H1 (cell line): ENCODE results near the gene TGFB2. TPM values are rescaled to one million over a fixed set of nuclear protein-coding genes. Genes with fewer than 3 reads are reported as not detected.

Source experiments
- CTCF ChIA-PET: fragments of 300-600 bp; sonication (Branson Sonifier 250); formaldehyde crosslinking; loops from one replicate; lab custom pipeline; 2021; ENCODE audit not compliant: partially characterized antibody; lab: Charles Lee
- POLR2A ChIA-PET: fragments of 300-600 bp; sonication (Branson Sonifier 250); formaldehyde crosslinking; loops from one replicate; lab custom pipeline; 2021; ENCODE audit warnings: inconsistent platforms; ENCODE audit not compliant: partially characterized antibody; lab: Charles Lee
- DNase-seq, 2 experiments: peaks; one replicate each; pipeline versions ENCODE4 v3.0.0 to v3.0.0-alpha.2; 2010 to 2022; ENCODE audit warnings: low spot score in 2 of 2, low read depth in 1 of 2, mixed read lengths in 1 of 2
- FAIRE-seq: peaks from 2 replicates; lab custom pipeline; 2011; peaks lifted over from hg19 to GRCh38; lab: Jason Lieb, UNC
- H2AFZ ChIP-seq: 2 replicates; pipeline ENCODE4 v1.8.1; 2012; ENCODE audit warnings: low read length, inconsistent platforms
- H2AK5ac ChIP-seq: 2 replicates; pipeline ENCODE4 v1.6.1; 2013; ENCODE audit warnings: low read depth, low read length
- H2BK120ac ChIP-seq: replicated peaks from 2 replicates; pipeline ENCODE3; 2013; ENCODE audit warnings: low read depth, low read length, inconsistent platforms
- H2BK12ac ChIP-seq: 2 replicates; pipeline ENCODE4 v1.6.1; 2013; ENCODE audit warnings: low read depth, low read length
- H2BK15ac ChIP-seq: 2 replicates; pipeline ENCODE4 v1.6.1; 2013; ENCODE audit warnings: low read length
- H2BK20ac ChIP-seq: 2 replicates; pipeline ENCODE4 v1.6.1; 2013; ENCODE audit warnings: low read length
- H2BK5ac ChIP-seq: 2 replicates; pipeline ENCODE4 v1.6.1; 2013; ENCODE audit warnings: low read depth, low read length
- H3K14ac ChIP-seq: 2 replicates; pipeline ENCODE4 v1.6.1; 2013; ENCODE audit warnings: inconsistent platforms; ENCODE audit not compliant: insufficient read length
- H3K18ac ChIP-seq: 2 replicates; pipeline ENCODE4 v1.6.1; 2013; ENCODE audit warnings: low read length; ENCODE audit errors: extremely low read depth
- H3K23ac ChIP-seq: 2 replicates; pipeline ENCODE4 v1.6.1; 2013; ENCODE audit warnings: inconsistent platforms; ENCODE audit not compliant: insufficient read length
- H3K23me2 ChIP-seq: 2 replicates; pipeline ENCODE4 v1.6.1; 2013; ENCODE audit warnings: low read depth, low read length
- H3K27ac ChIP-seq: 2 replicates; pipeline ENCODE4 v1.6.1; 2011; ENCODE audit warnings: low read depth, low read length, inconsistent platforms
- H3K27me3 ChIP-seq, 4 experiments: replicated peaks in 1 of 4; 1 replicate in 1 of 4; 2 replicates in 3 of 4; pipeline versions ENCODE4 v1.6.1 to v1.8.1; 2011 to 2013; ENCODE audit warnings: low read length in 3 of 4, mild to moderate bottlenecking in 3 of 4, inconsistent platforms in 2 of 4, mixed read lengths in 2 of 4, moderate library complexity in 1 of 4; ENCODE audit not compliant: control insufficient read depth in 3 of 4, insufficient read depth in 3 of 4; ENCODE audit errors: extremely low read depth in 1 of 4
- H3K36me3 ChIP-seq, 4 experiments: 2 replicates each; pipeline versions ENCODE4 v1.6.1 to v1.8.1; 2011 to 2013; ENCODE audit warnings: mild to moderate bottlenecking in 4 of 4, low read length in 3 of 4, moderate library complexity in 2 of 4, control low read depth in 1 of 4, inconsistent platforms in 1 of 4; ENCODE audit not compliant: insufficient read depth in 4 of 4, control insufficient read depth in 2 of 4
- H3K4ac ChIP-seq: replicated peaks from 2 replicates; pipeline ENCODE3; 2013; ENCODE audit warnings: low read length, low read depth, mixed read lengths, inconsistent platforms; ENCODE audit not compliant: insufficient read length
- H3K4me1 ChIP-seq, 4 experiments: replicated peaks in 1 of 4; 1 replicate in 1 of 4; 2 replicates in 3 of 4; pipeline versions ENCODE4 v1.6.1 to v1.8.1; 2011 to 2013; ENCODE audit warnings: low read length in 3 of 4, inconsistent platforms in 2 of 4, mixed read lengths in 1 of 4; ENCODE audit not compliant: insufficient read depth in 4 of 4, control insufficient read depth in 3 of 4
- H3K4me2 ChIP-seq, 2 experiments: 2 replicates each; pipeline versions ENCODE4 v1.6.1 to v1.8.1; 2011 to 2013; ENCODE audit warnings: low read depth in 2 of 2, low read length in 2 of 2, control low read depth in 1 of 2, inconsistent platforms in 1 of 2, mild to moderate bottlenecking in 1 of 2; ENCODE audit not compliant: insufficient read depth in 1 of 2
- H3K4me3 ChIP-seq, 4 experiments: fragments of 200-600, 300-600 bp in 1 of 4; sonication (generic), shearing (Covaris generic), sonication (Bioruptor Twin) in 1 of 4; 2 replicates each; pipeline versions ENCODE4 v1.5.1 to v1.8.1; 2011 to 2016; ENCODE audit warnings: low read length in 4 of 4, low read depth in 3 of 4, control low read depth in 2 of 4, inconsistent platforms in 2 of 4, mild to moderate bottlenecking in 2 of 4, mixed read lengths in 1 of 4, moderate library complexity in 1 of 4; ENCODE audit not compliant: insufficient read depth in 2 of 4; ENCODE audit errors: extremely low read depth in 1 of 4
- H3K56ac ChIP-seq: replicated peaks from 2 replicates; pipeline ENCODE3; 2013; ENCODE audit warnings: low read depth, mild to moderate bottlenecking, mixed read lengths, low read length, inconsistent platforms; ENCODE audit not compliant: insufficient read length
- H3K79me1 ChIP-seq: 2 replicates; pipeline ENCODE4 v1.6.1; 2013; ENCODE audit warnings: low read depth, low read length, control low read depth
- H3K79me2 ChIP-seq, 2 experiments: 2 replicates each; pipeline versions ENCODE4 v1.6.1 to v1.8.1; 2012 to 2013; ENCODE audit warnings: low read length in 2 of 2, mild to moderate bottlenecking in 2 of 2, inconsistent platforms in 1 of 2; ENCODE audit not compliant: insufficient read depth in 2 of 2, control insufficient read depth in 1 of 2
- H3K9ac ChIP-seq, 4 experiments: replicated peaks in 1 of 4; 1 replicate in 1 of 4; 2 replicates in 3 of 4; pipeline versions ENCODE4 v1.6.1 to v1.8.1; 2011 to 2013; ENCODE audit warnings: low read depth in 3 of 4, low read length in 3 of 4, control low read depth in 2 of 4, mild to moderate bottlenecking in 2 of 4, moderate library complexity in 2 of 4, inconsistent platforms in 1 of 4; ENCODE audit errors: extremely low read depth in 1 of 4
- H3K9me3 ChIP-seq, 2 experiments: 2 replicates each; pipeline versions ENCODE4 v1.6.1 to v1.8.1; 2012 to 2013; ENCODE audit warnings: mild to moderate bottlenecking in 2 of 2, moderate library complexity in 2 of 2, control low read depth in 1 of 2, inconsistent platforms in 1 of 2, low read depth in 1 of 2, low read length in 1 of 2, mixed read lengths in 1 of 2; ENCODE audit not compliant: insufficient read depth in 2 of 2
- H4K20me1 ChIP-seq, 2 experiments: replicated peaks in 1 of 2; 2 replicates each; pipeline versions ENCODE3 to v1.8.1; 2011 to 2013; ENCODE audit warnings: inconsistent platforms in 2 of 2, low read length in 2 of 2, mild to moderate bottlenecking in 1 of 2; ENCODE audit not compliant: insufficient read depth in 2 of 2, control insufficient read depth in 1 of 2
- H4K5ac ChIP-seq: 2 replicates; pipeline ENCODE4 v1.6.1; 2013; ENCODE audit warnings: low read length, low read depth, mixed read lengths, inconsistent platforms; ENCODE audit not compliant: insufficient read length
- H4K8ac ChIP-seq: 2 replicates; pipeline ENCODE4 v1.8.0; 2013; ENCODE audit warnings: mild to moderate bottlenecking, moderate library complexity, low read length, inconsistent platforms; ENCODE audit not compliant: insufficient read depth; ENCODE audit errors: extremely low read depth
- H4K91ac ChIP-seq: replicated peaks from 2 replicates; pipeline ENCODE3; 2013; ENCODE audit warnings: low read length, mixed read lengths, inconsistent platforms; ENCODE audit not compliant: insufficient read length
- HDAC2 ChIP-seq, 2 experiments: fragments of 300-600 bp in 1 of 2; sonication (generic) in 1 of 2; IDR thresholded peaks; 2 replicates each; pipeline ENCODE4 v1.6.1; 2011 to 2012; ENCODE audit warnings: low read depth in 2 of 2, low read length in 2 of 2, mild to moderate bottlenecking in 2 of 2, moderate library complexity in 2 of 2, borderline replicate concordance in 1 of 2, inconsistent platforms in 1 of 2
- POLR2AphosphoS5 ChIP-seq: IDR thresholded peaks from 2 replicates; pipeline ENCODE4 v1.6.1; 2011; ENCODE audit warnings: low read depth, low read length
- SIX5 ChIP-seq: IDR thresholded peaks from 2 replicates; pipeline ENCODE4 v1.6.1; 2011; ENCODE audit warnings: mild to moderate bottlenecking, low read depth, low read length
- SP1 ChIP-seq: IDR thresholded peaks from 2 replicates; pipeline ENCODE4 v1.6.1; 2011; ENCODE audit warnings: low read depth, low read length
- WGBS, 2 experiments: shearing (Covaris generic) in 1 of 2; methylation state at CpG; one replicate each; pipeline versions ENCODE4 v1.1.6 to v1.1.7; 2013 to 2015; ENCODE audit warnings: low lambda C conversion rate in 2 of 2, mixed read lengths in 2 of 2, inconsistent platforms in 1 of 2, low coverage in 1 of 2, missing lambda C conversion rate in 1 of 2; ENCODE audit not compliant: insufficient replicate concordance in 2 of 2, insufficient coverage in 1 of 2, insufficient read length in 1 of 2; ENCODE audit errors: extremely low coverage in 1 of 2, missing lambda C conversion rate in 1 of 2; 5-methylcytosine and 5-hydroxymethylcytosine counted together
- polyA plus RNA-seq, 7 experiments: library from polyadenylated mRNA; depleted of rRNA in 3 of 7; stranded (reverse) in 5 of 7; unstranded in 2 of 7; fragments of >200 nt in 5 of 7; fragments of 200-250 nt in 2 of 7; gene quantifications; 1 replicate in 5 of 7; 2 replicates in 1 of 7; 4 replicates in 1 of 7; pipeline versions ENCODE4 v1.2.1 to v1.2.3, GENCODE V29; 2011 to 2013; ENCODE audit warnings: missing spikeins in 2 of 7, mixed read lengths in 2 of 7
- total RNA-seq: library from RNA; stranded (reverse); fragmentation: NEBNext Ultra II Directional; extraction: Animal tissue kit (Norgen Biotek cat#: 25700); gene quantifications from 2 replicates; pipeline ENCODE4 v1.2.1, GENCODE V29; 2021

Gene TGFB2
- total and polyA plus RNA-seq, 2 of the 8 experiments (the other 6 are each of a cell fraction or from before 2014, with no cell fraction given): 0.26 to 0.84 TPM

DNA sequence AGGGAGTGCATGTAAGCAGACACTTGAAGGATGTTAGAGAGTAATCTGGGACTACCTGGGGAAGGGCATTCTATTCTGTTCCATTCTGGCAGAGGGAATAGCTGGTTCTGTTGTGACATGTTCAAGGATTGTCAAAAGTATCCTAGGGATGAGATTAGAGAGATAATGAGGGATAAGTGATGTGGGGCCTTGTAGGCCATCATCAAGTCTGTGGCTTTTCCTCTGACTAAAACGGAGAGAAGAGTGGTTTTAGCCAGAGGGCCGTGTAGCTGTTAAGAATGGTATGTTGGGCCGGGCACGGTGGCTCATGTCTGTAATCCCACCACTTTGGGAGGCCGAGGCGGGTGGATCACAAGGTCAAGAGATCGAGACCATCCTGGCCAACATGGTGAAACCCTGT, 23.6 kb downstream of the TGFB2 start:
- no peak overlapping the region for H4K8ac ChIP-seq
- H2BK120ac ChIP-seq: no peak overlapping the region
- ChIA-PET POLR2A (no interaction called here), CTCF (interaction anchor here (0.7 to 4.0 kb wide), 5 partner anchors 15 to 615 kb away, joined by 3 to 19 read pairs (median 4); no protein-coding TSS in a partner anchor)
- no peak overlapping the region for H2BK15ac ChIP-seq
- peaks cover 0 to 2% (median 0%) of the 10 kb centered on the region in 4 experiments; a peak in 1 of 7 replicates for H3K4me1 ChIP-seq
- H3K27ac ChIP-seq: no peak overlapping the region
- H3K79me2 ChIP-seq: no peaks in the 10 kb centered on the region
- no peaks in the 10 kb centered on the region for H3K36me3 ChIP-seq
- H2BK20ac ChIP-seq: no peak overlapping the region
- no peaks in the 10 kb centered on the region for H3K79me1 ChIP-seq
- FAIRE-seq (no peak), DNase-seq (no peak)
- H3K4me2 ChIP-seq: no peak overlapping the region
- H3K9me3 ChIP-seq: no peaks in the 10 kb centered on the region
- H4K5ac ChIP-seq: no peak overlapping the region
- no peak overlapping the region for H2AK5ac ChIP-seq
- no peak overlapping the region for H2AFZ ChIP-seq
- H2BK12ac ChIP-seq: no peak overlapping the region
- H4K20me1 ChIP-seq: no peaks in the 10 kb centered on the region
- H3K4me3 ChIP-seq: no peak overlapping the region
- H3K14ac ChIP-seq: no peak overlapping the region
- no peaks in the 10 kb centered on the region for H3K23me2 ChIP-seq
- no peaks in the 10 kb centered on the region for H3K27me3 ChIP-seq
- WGBS, 2 experiments: 99% methylated on average over 7 of the region's 7 CpGs; no CpG with 5 or more reads in 1 of the 2 experiments
- H3K18ac ChIP-seq: no peak overlapping the region
- no peak overlapping the region for H3K9ac ChIP-seq
- no peak overlapping the region for H3K4ac ChIP-seq
- no peak overlapping the region for H2BK5ac ChIP-seq
- TF ChIP-seq SIX5 (no peak), SP1 (no peak), POLR2AphosphoS5 (no peak), HDAC2 (IDR thresholded peaks at IDR 0.05; ENCODE audit: borderline replicate concordance in 1 of 2, low read depth in 2 of 2, low read length in 2 of 2) (no peak)
- H3K56ac ChIP-seq: no peak overlapping the region
- no peak overlapping the region for H3K23ac ChIP-seq
- no peak overlapping the region for H4K91ac ChIP-seq
